Upper lobe of right lung (tissue), 1 donor: ENCODE results near the gene DPM2. TPM values are rescaled to one million over a fixed set of nuclear protein-coding genes. Genes with fewer than 3 reads are reported as not detected.

Experiments
- ATAC-seq: fragments of 200-7000 bp; cut with Tn5 transposase; one replicate; pipeline ENCODE4 v1.9.1; 2020; ENCODE audit warnings: mild to moderate bottlenecking, moderate library complexity
- DNase-seq: peaks from one replicate; pipeline ENCODE4 v3.0.0-alpha.2; 2020
- H3K27ac ChIP-seq: fragments of 200-600 bp; one replicate; pipeline ENCODE4 v1.8.0; 2022
- H3K27me3 ChIP-seq: fragments of 200-600 bp; one replicate; pipeline ENCODE4 v1.8.0; 2022; ENCODE audit warnings: mild to moderate bottlenecking
- H3K36me3 ChIP-seq: fragments of 200-600 bp; one replicate; pipeline ENCODE4 v1.8.0; 2022
- H3K4me1 ChIP-seq: fragments of 200-600 bp; one replicate; pipeline ENCODE4 v1.8.0; 2022
- H3K4me3 ChIP-seq: fragments of 200-600 bp; one replicate; pipeline ENCODE4 v1.8.0; 2022; ENCODE audit warnings: mild to moderate bottlenecking
- H3K9me3 ChIP-seq: fragments of 200-600 bp; one replicate; pipeline ENCODE4 v1.8.0; 2022
- CTCF ChIP-seq: fragments of 200-600 bp; IDR thresholded peaks from one replicate; pipeline ENCODE4 v1.8.0; 2022; ENCODE audit warnings: antibody characterized with exemption
- intact Hi-C: fragments of 100-400 bp; cut with DNase I; formaldehyde crosslinking; loops from one replicate; pipeline ENCODE4 v1.11.0; 2022
- total RNA-seq: library from RNA; stranded (reverse); fragmentation: NEBNext Ultra II Directional; extraction: Animal tissue kit (Norgen Biotek cat#: 25700); gene quantifications from one replicate; pipeline ENCODE4 v1.2.1, GENCODE V29; 2021
- donor health status: DM: no; HTN: yes; CAD: no; lungs with severe emphysema.

The DPM2 gene
- total RNA-seq, 1 donor from 2014 or later, result 37.1 TPM

- ATAC-seq (no peak), DNase-seq (no peak)
- intact Hi-C loops, result no loop called here
- no peak for TF ChIP-seq CTCF
- Histone ChIP-seq H3K27ac (peak overlapping the region; percentile 83), H3K27me3 (no peaks in the 10 kb centered on the region), H3K4me1 (peaks cover 73% of the 10 kb centered on the region), H3K9me3 (no peaks in the 10 kb centered on the region), H3K36me3 (no peaks in the 10 kb centered on the region), H3K4me3 (no peak overlapping the region)
Observed at GRCh38 chr9:127965953-127966352, 28.3 kb upstream of the DPM2 start.

- H3K9me3 ChIP-seq, result no peaks in the 10 kb centered on the region
- DNase-seq (no peak), ATAC-seq (no peak)
- H3K27me3 ChIP-seq, result no peaks in the 10 kb centered on the region
- peaks cover 66% of the 10 kb centered on the region for H3K4me1 ChIP-seq
- no peaks in the 10 kb centered on the region for H3K36me3 ChIP-seq
- H3K4me3 ChIP-seq, result no peak overlapping the region
- TF ChIP-seq CTCF, result no peak
- H3K27ac ChIP-seq, result peak overlapping the region; percentile 31
- intact Hi-C loops, result no loop called here
Observed at GRCh38 chr9:127963359-127964064, 25.9 kb upstream of the DPM2 start.

- no peak for TF ChIP-seq CTCF
- H3K9me3 ChIP-seq, result no peaks in the 10 kb centered on the region
- intact Hi-C loops, result no loop called here
- H3K4me1 ChIP-seq, result peaks cover 61% of the 10 kb centered on the region
- ATAC-seq (no peak), DNase-seq (no peak)
- H3K27ac ChIP-seq, result peak overlapping the region; percentile 31
- no peak overlapping the region for H3K4me3 ChIP-seq
- no peaks in the 10 kb centered on the region for H3K36me3 ChIP-seq
- H3K27me3 ChIP-seq, result no peaks in the 10 kb centered on the region
Observed at GRCh38 chr9:127963041-127963358, 25.3 kb upstream of the DPM2 start.

GRCh38 chr9:127962278-127962677, 24.6 kb upstream of the DPM2 start:
- TF ChIP-seq CTCF, result no peak
- no peak overlapping the region for H3K4me3 ChIP-seq
- H3K27ac ChIP-seq, result no peak overlapping the region
- ATAC-seq (no peak), DNase-seq (no peak)
- H3K4me1 ChIP-seq, result peaks cover 57% of the 10 kb centered on the region
- H3K36me3 ChIP-seq, result no peaks in the 10 kb centered on the region
- intact Hi-C loops, result no loop called here
- H3K9me3 ChIP-seq, result no peaks in the 10 kb centered on the region
- H3K27me3 ChIP-seq, result no peaks in the 10 kb centered on the region

- Histone ChIP-seq H3K4me3 (no peak overlapping the region), H3K36me3 (no peaks in the 10 kb centered on the region), H3K9me3 (no peaks in the 10 kb centered on the region), H3K4me1 (peaks cover 51% of the 10 kb centered on the region), H3K27ac (no peak overlapping the region), H3K27me3 (no peaks in the 10 kb centered on the region)
- no peak for TF ChIP-seq CTCF
- DNase-seq (no peak), ATAC-seq (no peak)
- intact Hi-C loops, result no loop called here
Observed at GRCh38 chr9:127961613-127962155, 24.0 kb upstream of the DPM2 start.

GRCh38 chr9:127961155-127961490, 23.5 kb upstream of the DPM2 start:
- Histone ChIP-seq H3K9me3 (no peaks in the 10 kb centered on the region), H3K27me3 (no peaks in the 10 kb centered on the region), H3K4me3 (no peak overlapping the region), H3K36me3 (no peaks in the 10 kb centered on the region), H3K27ac (no peak overlapping the region), H3K4me1 (peaks cover 46% of the 10 kb centered on the region)
- TF ChIP-seq CTCF, result no peak
- DNase-seq, result no peak
- intact Hi-C loops, result no loop called here
- ATAC-seq, result no peak
